OCI-LY3 (cell line): ENCODE measurements around the gene DENND4A.
"Not testable (repeated sequence)": the region's sequence is repeated elsewhere in the genome, so short reads cannot be mapped to it uniquely, and the experiment has no call there.

Experiments
- EZH2phosphoT487 ChIP-seq: fragments of 200-600 bp; shearing (Covaris generic); IDR thresholded peaks from 2 replicates; pipeline ENCODE4 v1.6.1; 2018; ENCODE audit warnings: antibody characterized with exemption, mixed run types, low read depth
- TF ChIP-seq, protein P1 (sequence below): fragments of 200-600, 300-600 bp; sonication (generic); IDR thresholded peaks from 2 replicates; pipeline ENCODE4 v1.5.1; 2014; ENCODE audit warnings: antibody characterized with exemption, low read length, low read depth

GRCh38 chr15:65816008-65816407 is 23.9 kb upstream of the DENND4A start:
- TF ChIP-seq, protein P1, sequence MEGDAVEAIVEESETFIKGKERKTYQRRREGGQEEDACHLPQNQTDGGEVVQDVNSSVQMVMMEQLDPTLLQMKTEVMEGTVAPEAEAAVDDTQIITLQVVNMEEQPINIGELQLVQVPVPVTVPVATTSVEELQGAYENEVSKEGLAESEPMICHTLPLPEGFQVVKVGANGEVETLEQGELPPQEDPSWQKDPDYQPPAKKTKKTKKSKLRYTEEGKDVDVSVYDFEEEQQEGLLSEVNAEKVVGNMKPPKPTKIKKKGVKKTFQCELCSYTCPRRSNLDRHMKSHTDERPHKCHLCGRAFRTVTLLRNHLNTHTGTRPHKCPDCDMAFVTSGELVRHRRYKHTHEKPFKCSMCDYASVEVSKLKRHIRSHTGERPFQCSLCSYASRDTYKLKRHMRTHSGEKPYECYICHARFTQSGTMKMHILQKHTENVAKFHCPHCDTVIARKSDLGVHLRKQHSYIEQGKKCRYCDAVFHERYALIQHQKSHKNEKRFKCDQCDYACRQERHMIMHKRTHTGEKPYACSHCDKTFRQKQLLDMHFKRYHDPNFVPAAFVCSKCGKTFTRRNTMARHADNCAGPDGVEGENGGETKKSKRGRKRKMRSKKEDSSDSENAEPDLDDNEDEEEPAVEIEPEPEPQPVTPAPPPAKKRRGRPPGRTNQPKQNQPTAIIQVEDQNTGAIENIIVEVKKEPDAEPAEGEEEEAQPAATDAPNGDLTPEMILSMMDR: not testable (repeated sequence)
- not testable (repeated sequence) for TF ChIP-seq EZH2phosphoT487
